Right atrium auricular region (tissue), 2 donors: ENCODE measurements around the gene LATS2. TPM values are rescaled to one million over a fixed set of nuclear protein-coding genes. Genes with fewer than 3 reads are reported as not detected.

Experiments used
- DNase-seq: peaks from one replicate; pipeline ENCODE4 v3.0.0-alpha.2; 2019; ENCODE audit warnings: low spot score
- H3K27ac ChIP-seq, 2 donors: fragments of 200-600 bp; sonication (generic); 1 replicate in 1 of 2; 2 replicates in 1 of 2; pipeline ENCODE4 v1.5.1; 2016 to 2019
- H3K27me3 ChIP-seq, 2 donors: fragments of 200-600 bp; sonication (generic); one replicate each; pipeline versions ENCODE4 v1.5.1 to v1.6.0; 2017 to 2019
- H3K36me3 ChIP-seq: fragments of 200-600 bp; sonication (generic); one replicate; pipeline ENCODE4 v1.5.1; 2016
- H3K4me1 ChIP-seq, 2 donors: fragments of 200-600 bp; sonication (generic); one replicate each; pipeline versions ENCODE4 v1.5.1 to v1.6.0; 2017 to 2019
- H3K4me3 ChIP-seq, 2 donors: fragments of 200-600 bp; sonication (generic); 1 replicate in 1 of 2; 2 replicates in 1 of 2; pipeline ENCODE4 v1.5.1; 2017 to 2019; ENCODE audit warnings: mild to moderate bottlenecking in 1 of 2, moderate library complexity in 1 of 2
- H3K9me3 ChIP-seq, 2 donors: fragments of 200-600 bp; sonication (generic); one replicate each; pipeline ENCODE4 v1.5.1; 2019
- total RNA-seq, 2 donors: library from RNA; depleted of rRNA; stranded (reverse); fragments of >200 nt; gene quantifications; one replicate each; pipeline ENCODE4 v1.1.0, GENCODE V29; 2016
- TF ChIP-seq, protein P1 (sequence below), 2 donors: fragments of 200-600 bp; sonication (generic); IDR thresholded peaks; one replicate each; pipeline ENCODE4 v1.5.1; 2019; ENCODE audit warnings: antibody characterized with exemption in 2 of 2

Gene LATS2
- total RNA-seq, 2 donors from 2014 or later, result 20.9 to 33.3 TPM

- Histone ChIP-seq H3K36me3 (no peaks in the 10 kb centered on the region), H3K4me3 (no peak overlapping the region), H3K27me3 (no peaks in the 10 kb centered on the region), H3K9me3 (no peaks in the 10 kb centered on the region), H3K27ac (no peak overlapping the region), H3K4me1 (no peaks in the 10 kb centered on the region)
- no peak for DNase-seq
- TF ChIP-seq, protein P1, sequence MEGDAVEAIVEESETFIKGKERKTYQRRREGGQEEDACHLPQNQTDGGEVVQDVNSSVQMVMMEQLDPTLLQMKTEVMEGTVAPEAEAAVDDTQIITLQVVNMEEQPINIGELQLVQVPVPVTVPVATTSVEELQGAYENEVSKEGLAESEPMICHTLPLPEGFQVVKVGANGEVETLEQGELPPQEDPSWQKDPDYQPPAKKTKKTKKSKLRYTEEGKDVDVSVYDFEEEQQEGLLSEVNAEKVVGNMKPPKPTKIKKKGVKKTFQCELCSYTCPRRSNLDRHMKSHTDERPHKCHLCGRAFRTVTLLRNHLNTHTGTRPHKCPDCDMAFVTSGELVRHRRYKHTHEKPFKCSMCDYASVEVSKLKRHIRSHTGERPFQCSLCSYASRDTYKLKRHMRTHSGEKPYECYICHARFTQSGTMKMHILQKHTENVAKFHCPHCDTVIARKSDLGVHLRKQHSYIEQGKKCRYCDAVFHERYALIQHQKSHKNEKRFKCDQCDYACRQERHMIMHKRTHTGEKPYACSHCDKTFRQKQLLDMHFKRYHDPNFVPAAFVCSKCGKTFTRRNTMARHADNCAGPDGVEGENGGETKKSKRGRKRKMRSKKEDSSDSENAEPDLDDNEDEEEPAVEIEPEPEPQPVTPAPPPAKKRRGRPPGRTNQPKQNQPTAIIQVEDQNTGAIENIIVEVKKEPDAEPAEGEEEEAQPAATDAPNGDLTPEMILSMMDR (IDR thresholded peaks at IDR 0.05), result no peak
Measured at GRCh38 chr13:21100994-21101757, 39.8 kb upstream of the LATS2 start.

- DNase-seq, result no peak
- Histone ChIP-seq H3K27ac (no peak overlapping the region), H3K9me3 (no peaks in the 10 kb centered on the region), H3K4me3 (no peak overlapping the region), H3K4me1 (no peaks in the 10 kb centered on the region), H3K27me3 (no peaks in the 10 kb centered on the region), H3K36me3 (no peaks in the 10 kb centered on the region)
- TF ChIP-seq, protein P1 (IDR thresholded peaks at IDR 0.05), result no peak
Measured at GRCh38 chr13:21100211-21100610, 38.8 kb upstream of the LATS2 start.

GRCh38 chr13:21095311-21095710 is 33.9 kb upstream of the LATS2 start:
- Histone ChIP-seq H3K27me3 (no peaks in the 10 kb centered on the region), H3K27ac (no peak overlapping the region), H3K4me1 (no peaks in the 10 kb centered on the region), H3K9me3 (no peaks in the 10 kb centered on the region), H3K36me3 (no peaks in the 10 kb centered on the region), H3K4me3 (no peak overlapping the region)
- TF ChIP-seq, protein P1 (IDR thresholded peaks at IDR 0.05), result no peak
- DNase-seq, result no peak

DNA sequence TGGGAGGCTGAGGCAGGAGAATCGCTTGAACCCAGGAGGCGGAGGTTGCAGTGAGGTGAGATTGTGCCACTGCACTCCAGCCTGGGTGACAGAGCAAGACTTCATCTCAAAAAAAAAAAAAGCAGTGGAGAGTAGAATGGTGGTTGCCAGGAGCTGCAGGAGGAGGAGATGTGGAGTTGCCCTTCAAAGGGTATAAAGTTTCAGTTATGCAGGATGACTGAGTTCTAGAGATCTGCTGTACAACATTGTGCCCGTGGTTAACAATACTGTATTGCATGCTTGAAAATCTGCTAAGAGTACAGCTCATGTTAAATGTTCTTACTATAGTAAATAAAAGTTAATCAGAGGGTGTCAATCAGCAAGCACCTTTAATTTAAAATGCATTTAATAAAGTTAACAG is 28.4 kb upstream of the LATS2 start:
- H3K4me3 ChIP-seq, result no peak overlapping the region
- no peaks in the 10 kb centered on the region for H3K4me1 ChIP-seq
- no peaks in the 10 kb centered on the region for H3K9me3 ChIP-seq
- H3K36me3 ChIP-seq, result no peaks in the 10 kb centered on the region
- TF ChIP-seq, protein P1 (IDR thresholded peaks at IDR 0.05), result no peak
- H3K27me3 ChIP-seq, result no peaks in the 10 kb centered on the region
- DNase-seq, result no peak
- H3K27ac ChIP-seq, result no peak overlapping the region

DNA sequence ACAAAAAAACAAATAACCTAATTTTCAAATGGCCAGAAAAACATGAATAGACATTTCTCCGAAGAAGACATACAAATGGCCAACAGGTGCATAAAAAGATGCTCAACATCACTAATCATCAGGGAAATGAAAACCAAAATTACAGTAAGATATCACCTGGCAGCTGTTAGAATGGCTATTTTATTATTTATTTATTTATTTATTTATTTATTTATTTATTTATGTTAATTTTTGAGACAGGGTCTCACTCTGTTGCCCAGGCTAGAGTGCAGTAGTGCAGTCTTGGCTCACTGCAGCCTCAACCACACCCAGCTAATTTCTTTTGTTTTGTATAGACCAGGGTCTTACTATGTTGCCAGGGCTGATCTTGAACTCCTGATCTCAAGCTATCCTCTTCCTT is 27.1 kb upstream of the LATS2 start:
- Histone ChIP-seq H3K27ac (no peak overlapping the region), H3K36me3 (no peaks in the 10 kb centered on the region), H3K27me3 (no peaks in the 10 kb centered on the region), H3K4me3 (no peak overlapping the region), H3K4me1 (no peaks in the 10 kb centered on the region), H3K9me3 (no peaks in the 10 kb centered on the region)
- DNase-seq, result no peak
- TF ChIP-seq, protein P1 (IDR thresholded peaks at IDR 0.05), result no peak

GRCh38 chr13:21086929-21087328 is 25.5 kb upstream of the LATS2 start:
- Histone ChIP-seq H3K9me3 (no peaks in the 10 kb centered on the region), H3K4me3 (no peak overlapping the region), H3K27ac (no peak overlapping the region), H3K36me3 (no peaks in the 10 kb centered on the region), H3K4me1 (no peaks in the 10 kb centered on the region), H3K27me3 (no peaks in the 10 kb centered on the region)
- no peak for DNase-seq
- TF ChIP-seq, protein P1 (IDR thresholded peaks at IDR 0.05), result no peak
